Smooth muscle cell (in vitro differentiated cells): ENCODE data around the gene LRRC8A. TPM values are rescaled to one million over a fixed set of nuclear protein-coding genes. Genes with fewer than 3 reads are reported as not detected.
A peak's percentile ranks its signal among the peaks of the same experiment; 100 is the strongest.

Experiments
- DNase-seq: peaks from one replicate; lab custom pipeline; 2025; ENCODE audit not compliant: unreplicated experiment; lab: John Stamatoyannopoulos, UW
- H2AFZ ChIP-seq: fragments of 200-600 bp; sonication (generic); 2 replicates; pipeline ENCODE4 v1.6.0; 2016; ENCODE audit warnings: antibody characterized with exemption, low read depth, mild to moderate bottlenecking
- H3F3A ChIP-seq: fragments of 200-600 bp; sonication (generic); 2 replicates; pipeline ENCODE4 v1.6.0; 2017; ENCODE audit warnings: antibody characterized with exemption, low read depth
- H3K27ac ChIP-seq: fragments of 200-600 bp; sonication (generic); 2 replicates; pipeline ENCODE4 v1.5.1; 2016; ENCODE audit warnings: low read depth, mild to moderate bottlenecking
- H3K27me3 ChIP-seq: fragments of 200-600 bp; sonication (generic); 2 replicates; pipeline ENCODE4 v1.6.1; 2016; ENCODE audit warnings: low read depth, mild to moderate bottlenecking
- H3K36me3 ChIP-seq: fragments of 200-600 bp; sonication (generic); 2 replicates; pipeline ENCODE4 v1.5.1; 2016; ENCODE audit warnings: low read depth
- H3K4me1 ChIP-seq: fragments of 200-600 bp; sonication (generic); 2 replicates; pipeline ENCODE4 v1.5.1; 2016; ENCODE audit warnings: low read depth
- H3K4me2 ChIP-seq: fragments of 200-600 bp; sonication (generic); 2 replicates; pipeline ENCODE4 v1.6.0; 2016; ENCODE audit warnings: mild to moderate bottlenecking
- H3K4me3 ChIP-seq: fragments of 200-600 bp; sonication (generic); 2 replicates; pipeline ENCODE4 v1.5.1; 2016; ENCODE audit warnings: mild to moderate bottlenecking
- H3K79me2 ChIP-seq: fragments of 200-600 bp; sonication (generic); 2 replicates; pipeline ENCODE4 v1.6.0; 2016; ENCODE audit warnings: low read depth, mild to moderate bottlenecking
- H3K9ac ChIP-seq: fragments of 200-600 bp; sonication (generic); 2 replicates; pipeline ENCODE4 v1.6.0; 2016; ENCODE audit warnings: low read depth
- H3K9me3 ChIP-seq: fragments of 200-600 bp; sonication (generic); replicated peaks from 2 replicates; pipeline ENCODE4 v1.5.1; 2016; ENCODE audit warnings: low read depth
- H4K20me1 ChIP-seq: fragments of 200-600 bp; sonication (generic); 2 replicates; pipeline ENCODE4 v1.6.0; 2016; ENCODE audit warnings: low read depth
- CTCF ChIP-seq: fragments of 200-600 bp; sonication (generic); IDR thresholded peaks from 2 replicates; pipeline ENCODE4 v1.5.1; 2017; ENCODE audit warnings: borderline replicate concordance, mild to moderate bottlenecking, antibody characterized with exemption; ENCODE audit not compliant: insufficient read depth, poor library complexity, severe bottlenecking
- WGBS: methylation state at CpG from one replicate; pipeline ENCODE4 v1.1.7; 2016; ENCODE audit warnings: low lambda C conversion rate; 5-methylcytosine and 5-hydroxymethylcytosine counted together
- polyA plus RNA-seq: library from polyadenylated mRNA; unstranded; fragments of >200 nt; fragmentation: Nextera tagmentation; extraction: Ambion mirVana; gene quantifications from 2 replicates; pipeline ENCODE4 v1.2.1, GENCODE V29; 2016
- total RNA-seq: library from RNA; depleted of rRNA; stranded (reverse); fragments of >200 nt; gene quantifications from 2 replicates; pipeline ENCODE4 v1.2.3, GENCODE V29; 2014

Gene LRRC8A
- total and polyA plus RNA-seq, 2 experiments from 2014 or later, result 50.1 to 58.3 TPM

GRCh38 chr9:128945798-128946501 is 64.0 kb downstream of the LRRC8A start:
- no peaks in the 10 kb centered on the region for H3K36me3 ChIP-seq

GRCh38 chr9:128946571-128947276 is 64.8 kb downstream of the LRRC8A start:
- Histone ChIP-seq H3K79me2 (peaks cover 40% of the 10 kb centered on the region), H3K27me3 (no peaks in the 10 kb centered on the region), H3K36me3 (no peaks in the 10 kb centered on the region), H4K20me1 (peaks cover 4% of the 10 kb centered on the region), H3K4me3 (peak overlapping the region; percentile 75), H2AFZ (peak overlapping the region; percentile 66), H3F3A (peaks cover 6% of the 10 kb centered on the region), H3K4me2 (peak overlapping the region; percentile 90), H3K9ac (peak overlapping the region; percentile 95), H3K4me1 (peaks cover 8% of the 10 kb centered on the region), H3K9me3 (no peaks in the 10 kb centered on the region), H3K27ac (peak overlapping the region; percentile 96)
- no peak for DNase-seq
- 37% methylated on average over 30 of the region's 30 CpGs for WGBS
- TF ChIP-seq CTCF, result no peak

More at GRCh38 chr9:128945798-128946501, 64.0 kb downstream of the LRRC8A start:
- Histone ChIP-seq H3K27me3 (no peaks in the 10 kb centered on the region), H4K20me1 (peaks cover 4% of the 10 kb centered on the region), H3K79me2 (peaks cover 40% of the 10 kb centered on the region), H2AFZ (no peak overlapping the region), H3K4me2 (peak overlapping the region; percentile 90), H3K4me1 (peaks cover 8% of the 10 kb centered on the region), H3K4me3 (no peak overlapping the region), H3K9ac (no peak overlapping the region), H3F3A (peaks cover 6% of the 10 kb centered on the region), H3K9me3 (no peaks in the 10 kb centered on the region), H3K27ac (no peak overlapping the region)
- WGBS, result over 99% methylated on average over 19 of the region's 19 CpGs
- no peak for DNase-seq
- TF ChIP-seq CTCF, result no peak

- H3K9ac ChIP-seq, result peak overlapping the region; percentile 95
- peaks cover 40% of the 10 kb centered on the region for H3K79me2 ChIP-seq
- H3K4me1 ChIP-seq, result peaks cover 8% of the 10 kb centered on the region
- WGBS, result under 1% methylated on average over 20 of the region's 20 CpGs
- peak overlapping the region; percentile 96 for H3K27ac ChIP-seq
- peak overlapping the region; percentile 66 for H2AFZ ChIP-seq
- peak overlapping the region; percentile 75 for H3K4me3 ChIP-seq
- no peak for TF ChIP-seq CTCF
- no peaks in the 10 kb centered on the region for H3K9me3 ChIP-seq
- peaks cover 6% of the 10 kb centered on the region for H3F3A ChIP-seq
- no peaks in the 10 kb centered on the region for H3K27me3 ChIP-seq
- H3K4me2 ChIP-seq, result peak overlapping the region; percentile 90
- H4K20me1 ChIP-seq, result peaks cover 4% of the 10 kb centered on the region
- no peak for DNase-seq
- no peaks in the 10 kb centered on the region for H3K36me3 ChIP-seq
These were observed 65.3 kb downstream of the LRRC8A start for GRCh38 chr9:128947277-128947526.
